Hematopoietic multipotent progenitor cell treated with erythropoietin and hydrocortisone succinate and interleukin-3 and kit ligand, for 8 days (in vitro differentiated cells): ENCODE measurements around the gene OR6C68.
"Not testable (repeated sequence)": the region's sequence is repeated elsewhere in the genome, so short reads cannot be mapped to it uniquely, and the experiment has no call there.

Source experiments
- DNase-seq: peaks from one replicate; pipeline ENCODE4 v3.0.0-alpha.2; 2015

The OR6C68 gene

DNA sequence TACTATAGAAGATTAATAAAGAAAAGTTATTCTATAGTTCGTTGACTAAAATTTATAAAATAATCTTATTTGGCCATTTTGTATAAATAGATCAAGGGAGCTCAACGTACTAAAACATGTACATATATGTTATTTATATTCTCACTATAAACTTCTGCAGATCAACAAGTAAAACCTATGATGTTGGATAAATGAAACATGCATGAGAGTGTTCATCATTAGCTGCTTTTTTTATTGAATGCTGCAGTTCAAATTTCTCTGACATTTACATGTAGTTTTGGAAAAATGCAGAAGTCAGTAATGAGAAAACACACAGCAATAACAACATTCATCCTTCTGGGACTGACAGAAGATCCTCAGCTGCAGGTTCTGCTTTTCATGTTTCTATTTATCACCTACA, at the start of gene OR6C68:
OR6C68 (plus strand) TSS at position 301 of the 400 bp plus-strand sequence; CDS start at position 301, 0 bp downstream.
- DNase-seq: no peak

DNA sequence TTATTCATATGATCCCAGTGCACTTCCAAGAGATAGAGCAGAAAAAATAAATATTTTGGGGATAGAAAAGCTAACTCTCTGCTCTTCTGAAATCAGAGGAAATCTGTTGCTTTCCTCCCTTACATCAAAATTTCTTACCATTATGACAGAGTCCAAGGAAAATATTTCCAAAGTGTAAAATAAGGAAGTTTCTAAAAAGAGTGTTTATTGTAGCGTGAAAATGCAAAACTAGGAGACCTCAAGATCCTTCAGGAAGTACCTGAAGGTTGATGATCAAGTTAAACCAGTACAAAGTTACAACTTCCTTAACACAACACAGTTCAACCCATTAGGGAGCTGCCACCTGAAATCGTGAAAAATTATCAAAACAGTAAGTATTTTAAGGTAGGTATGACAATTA, 48.4 kb upstream of the OR6C68 start, which contains the start of gene OR6C2:
OR6C2 (plus strand) TSS at position 301 of the 400 bp plus-strand sequence. CDS start 8,138 bp downstream, outside the sequence.
- no peak for DNase-seq

DNA sequence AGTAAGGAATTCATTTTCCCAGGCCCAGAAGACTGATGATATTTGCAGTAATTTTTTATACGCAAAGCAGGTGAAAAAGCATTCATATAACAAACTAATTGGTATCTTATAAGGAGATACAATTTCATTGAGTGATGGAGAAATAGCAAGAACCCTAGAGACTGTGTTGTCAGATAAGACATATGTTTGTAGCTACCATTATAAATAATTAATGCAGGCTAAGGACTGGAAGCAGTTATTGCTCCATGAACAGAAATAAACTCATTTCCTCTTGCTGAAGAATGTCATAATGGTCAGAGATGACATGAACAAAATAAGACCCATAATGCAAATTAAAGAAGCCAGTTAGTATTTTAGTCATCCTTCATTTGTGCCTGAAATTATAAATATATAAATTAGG, 46.8 kb upstream of the OR6C68 start:
- DNase-seq: no peak

DNA sequence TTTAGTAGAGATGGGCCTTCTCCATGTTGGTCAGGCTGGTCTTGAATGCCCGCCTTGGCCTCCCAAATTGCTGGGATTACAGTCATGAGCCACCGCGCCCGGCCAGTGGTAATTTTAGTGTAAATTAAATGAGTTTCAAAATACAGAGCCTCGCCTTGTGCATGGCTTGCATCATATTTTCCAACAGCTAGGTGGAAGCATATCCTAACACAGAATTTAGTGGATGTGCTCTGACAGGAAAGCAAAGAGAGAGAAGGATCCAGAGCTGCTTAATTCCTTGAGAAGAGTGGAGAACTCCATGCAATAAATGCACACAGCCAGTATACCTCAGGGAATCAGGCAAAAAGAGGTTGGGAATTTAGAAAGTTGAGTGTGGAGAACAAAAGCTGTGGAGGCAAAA, 45.9 kb upstream of the OR6C68 start:
- DNase-seq: no peak

DNA sequence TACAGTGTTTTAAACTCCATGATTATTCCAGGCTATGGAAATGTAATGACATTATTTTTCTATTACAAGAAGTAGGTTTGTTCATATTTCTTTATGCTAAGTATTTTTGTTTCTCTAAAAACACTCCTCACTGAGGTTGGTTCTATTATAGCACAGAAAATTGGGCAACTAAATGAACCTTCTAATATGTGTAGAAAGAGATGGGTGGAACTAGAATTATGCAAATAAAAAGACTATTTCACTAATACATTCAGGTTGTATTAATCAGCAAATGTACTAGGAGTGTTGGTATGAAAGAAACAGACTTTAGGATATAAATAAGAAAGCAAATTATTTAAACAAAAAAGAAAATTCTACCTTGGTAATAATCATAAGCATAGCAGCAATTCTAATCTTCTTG, 43.4 kb upstream of the OR6C68 start:
- DNase-seq: no peak

DNA sequence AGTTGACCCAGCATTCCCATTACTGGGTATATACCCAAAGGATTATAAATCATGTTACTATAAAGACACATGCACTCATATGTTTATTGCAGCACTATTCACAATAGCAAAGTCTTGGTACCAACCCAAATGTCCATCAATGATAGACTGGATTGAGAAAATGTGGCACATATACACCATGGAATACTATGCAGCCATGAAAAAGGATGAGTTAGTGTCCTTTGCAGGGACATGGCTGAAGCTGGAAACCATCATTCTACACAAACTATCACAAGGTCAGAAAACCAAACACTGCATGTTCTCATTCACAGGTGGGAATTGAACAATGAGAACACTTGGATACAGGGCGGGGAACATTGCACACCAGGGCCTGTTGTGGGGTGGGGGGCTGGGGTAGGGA, 27.3 kb upstream of the OR6C68 start:
- DNase-seq: not testable (repeated sequence)

DNA sequence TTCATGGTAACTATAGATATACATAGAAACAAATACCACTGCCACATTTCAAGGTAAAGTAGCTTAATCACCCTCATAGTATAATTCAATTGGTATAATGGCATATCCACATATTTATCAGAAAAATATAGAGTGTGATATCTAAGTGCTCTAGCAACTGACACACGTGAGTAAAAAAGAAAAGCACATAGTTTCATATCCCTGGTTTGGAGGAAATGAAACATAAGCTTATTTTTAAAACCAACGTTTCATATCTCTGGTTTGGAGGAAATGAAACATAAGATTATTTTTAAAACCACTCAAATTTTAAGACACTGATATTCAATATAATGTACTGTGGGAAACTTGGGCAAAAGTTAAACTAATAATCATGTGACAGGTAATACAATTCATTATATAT, 24.3 kb upstream of the OR6C68 start:
- DNase-seq: no peak

DNA sequence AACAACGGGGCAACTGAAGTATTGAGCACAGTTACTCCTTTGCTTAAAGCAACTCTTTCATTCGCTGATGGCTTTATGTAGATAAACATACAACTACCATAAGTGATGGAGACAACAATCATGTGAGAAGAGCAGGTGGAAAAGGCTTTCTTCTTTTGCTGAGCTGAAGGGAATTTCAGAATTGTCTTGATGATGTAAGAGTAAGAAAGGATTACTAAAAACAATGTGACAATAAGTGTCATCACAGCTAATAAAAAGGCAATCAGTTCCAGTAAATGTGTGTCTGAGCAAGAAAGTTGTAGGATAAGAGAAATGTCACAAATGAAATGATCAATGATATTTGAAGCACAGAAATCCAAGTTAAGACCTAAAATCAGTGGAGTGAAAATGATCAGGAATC, 22.9 kb upstream of the OR6C68 start:
- DNase-seq: no peak

DNA sequence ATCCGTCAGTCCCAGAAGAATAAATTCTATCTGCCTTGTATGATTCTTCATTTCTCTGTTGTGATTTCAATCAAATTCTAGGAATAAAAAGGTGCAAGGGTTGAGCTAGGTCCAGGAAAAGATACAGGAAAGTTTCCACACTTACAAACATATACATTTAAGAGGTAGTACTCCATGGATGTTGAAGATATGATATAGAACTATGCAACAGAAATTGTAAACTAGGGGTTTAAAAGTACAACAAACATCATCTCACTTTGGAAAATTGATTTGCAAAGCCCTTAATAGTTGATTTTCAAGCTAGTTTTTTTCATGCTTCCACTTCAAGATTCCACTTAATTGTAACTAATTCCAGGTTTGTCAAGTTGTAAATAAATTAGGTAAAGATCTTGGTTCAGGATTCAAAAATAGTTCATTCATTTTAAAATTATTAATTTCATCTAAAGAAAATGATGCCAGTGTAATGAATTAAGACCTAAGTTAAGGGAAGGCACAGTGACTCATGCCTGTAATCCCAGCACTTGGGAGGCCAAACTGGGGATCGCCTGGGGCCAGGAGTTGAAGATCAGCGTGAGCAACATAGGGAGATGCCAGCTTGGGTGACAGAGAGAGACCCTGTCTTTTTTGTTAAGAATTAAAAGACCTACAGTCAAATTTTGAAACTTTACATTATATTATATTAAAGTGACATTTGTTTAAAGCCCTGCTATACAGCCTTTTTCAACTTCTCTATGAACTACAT, 21.9 kb upstream of the OR6C68 start, which contains the start of gene OR6C70:
OR6C70 (minus strand) TSS at position 51 of the 742 bp plus-strand sequence; CDS start at position 51, 0 bp downstream.
- DNase-seq: no peak

DNA sequence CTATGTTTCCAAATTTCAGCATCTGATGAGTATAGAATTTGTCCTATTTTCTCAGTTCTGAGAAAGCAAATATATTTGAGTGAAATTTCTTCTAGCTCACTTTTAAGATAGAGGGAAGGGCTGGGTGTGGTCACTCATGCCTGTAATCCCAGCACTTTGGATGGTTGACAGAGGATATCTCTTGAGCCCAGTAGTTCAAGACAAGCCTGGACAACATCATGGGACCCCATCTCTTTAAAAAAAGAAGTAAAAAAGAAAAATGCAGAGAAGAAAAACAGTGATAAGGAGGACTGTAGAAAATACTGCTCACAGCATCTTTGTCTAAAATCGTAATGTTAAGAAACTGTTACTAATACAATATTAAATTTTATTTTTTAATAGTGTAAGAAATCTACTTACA, 19.9 kb upstream of the OR6C68 start:
- DNase-seq: no peak

DNA sequence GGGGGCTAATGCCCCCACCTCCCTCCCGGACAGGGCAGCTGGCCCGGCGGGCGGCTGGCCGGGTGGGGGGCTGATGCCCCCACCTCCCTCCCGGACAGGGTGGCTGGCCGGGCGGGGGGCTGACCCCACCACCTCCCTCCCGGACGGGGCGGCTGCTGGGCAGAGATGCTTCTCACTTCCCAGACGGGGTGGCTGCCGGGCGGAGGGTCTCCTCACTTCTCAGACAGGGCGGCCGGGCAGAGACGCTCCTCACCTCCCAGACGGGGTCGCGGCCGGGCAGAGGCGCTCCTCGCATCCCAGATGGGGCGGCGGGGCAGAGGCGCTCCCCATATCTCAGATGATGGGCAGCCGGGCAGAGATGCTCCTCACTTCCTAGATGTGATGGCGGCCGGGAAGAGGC, 13.0 kb upstream of the OR6C68 start:
- DNase-seq: not testable (repeated sequence)

DNA sequence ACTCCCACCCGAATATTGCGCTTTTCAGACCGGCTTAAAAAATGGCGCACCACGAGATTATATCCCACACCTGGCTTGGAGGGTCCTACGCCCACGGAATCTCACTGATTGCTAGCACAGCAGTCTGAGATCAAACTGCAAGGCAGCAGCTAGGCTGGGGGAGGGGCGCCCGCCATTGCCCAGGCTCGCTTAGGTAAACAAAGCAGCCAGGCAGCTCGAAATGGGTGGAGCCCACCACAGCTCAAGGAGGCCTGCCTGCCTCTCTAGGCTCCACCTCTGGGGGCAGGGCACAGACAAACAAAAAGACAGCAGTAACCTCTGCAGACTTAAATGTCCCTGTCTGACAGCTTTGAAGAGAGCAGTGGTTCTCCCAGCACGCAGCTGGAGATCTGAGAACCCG, 7.9 kb upstream of the OR6C68 start:
- not testable (repeated sequence) for DNase-seq

DNA sequence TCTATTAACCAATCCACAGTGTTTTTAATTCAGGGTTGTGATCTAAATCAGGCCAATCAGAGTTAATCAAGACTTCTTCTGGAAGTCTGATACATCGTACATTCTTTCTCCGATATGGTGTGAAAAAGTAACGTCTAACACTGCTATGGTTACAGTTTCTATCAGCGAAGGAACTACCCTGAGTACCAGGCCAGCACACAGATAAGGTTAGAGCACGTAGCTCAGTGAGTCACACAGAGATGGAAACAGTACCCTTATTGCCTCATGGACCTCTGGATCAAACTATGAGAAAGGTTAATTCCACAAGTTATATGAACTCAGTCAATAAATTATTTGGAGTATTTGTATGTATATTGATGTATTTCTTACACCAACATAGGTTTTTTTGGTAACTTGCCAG, 3.3 kb downstream of the OR6C68 start:
- DNase-seq: no peak

DNA sequence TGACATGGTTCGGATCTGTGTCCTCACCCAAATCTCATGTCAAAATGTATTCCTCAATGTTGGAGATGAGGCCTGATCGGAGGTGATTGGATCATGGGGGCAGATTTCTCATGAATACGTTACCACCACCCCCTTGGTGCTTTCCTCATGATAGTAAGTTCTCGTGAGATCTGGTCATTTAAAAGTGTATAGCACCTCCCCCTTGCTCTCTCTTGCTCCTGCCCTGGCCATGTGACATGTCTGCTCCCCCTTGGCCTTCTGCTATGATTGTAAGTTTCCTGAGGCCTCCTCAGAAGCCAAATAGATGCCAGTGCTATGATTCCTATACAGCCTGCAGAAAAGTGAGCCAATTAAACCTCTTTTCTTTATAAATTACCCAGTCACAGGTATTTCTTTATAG, 7.1 kb downstream of the OR6C68 start:
- DNase-seq: no peak

DNA sequence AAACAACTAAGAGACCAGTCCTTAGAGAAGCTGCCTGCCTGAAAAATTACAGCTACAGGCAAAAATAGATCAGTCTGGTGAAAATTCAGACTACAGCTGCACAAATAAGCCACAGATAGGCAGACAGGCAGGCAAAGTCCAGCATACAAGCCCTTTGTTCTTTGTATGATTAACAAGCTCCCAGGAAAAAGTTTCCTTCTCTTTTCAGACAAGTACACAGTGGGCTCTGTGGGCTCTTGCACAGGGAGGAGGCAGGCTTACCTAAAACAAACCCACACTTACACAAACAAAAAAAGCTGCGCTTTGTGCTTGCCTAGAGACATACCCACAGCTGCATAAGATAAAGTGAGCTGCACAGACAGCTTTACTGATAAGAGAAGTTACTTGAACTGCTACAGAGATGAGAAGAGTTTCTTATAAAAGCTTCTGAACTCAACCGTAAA, 7.7 kb downstream of the OR6C68 start:
- peak; percentile 73 for DNase-seq

DNA sequence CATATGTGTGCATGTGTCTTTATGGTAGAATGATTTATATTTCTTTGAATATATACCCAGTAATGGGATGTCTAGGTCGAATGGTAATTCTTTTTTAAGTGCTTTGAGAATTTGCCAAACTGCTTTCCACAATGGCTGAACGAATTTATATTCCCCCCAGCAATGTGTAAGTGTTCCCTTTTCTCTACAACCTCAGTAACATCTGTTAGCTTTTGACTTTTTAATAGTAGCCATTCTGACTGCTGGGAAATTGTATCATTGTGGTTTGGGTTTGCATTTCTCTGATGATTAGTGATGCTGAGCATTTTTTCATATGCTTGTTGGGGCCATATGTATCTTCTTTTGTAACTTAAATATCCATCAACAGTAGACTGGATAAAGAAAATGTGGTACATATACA, 9.4 kb downstream of the OR6C68 start:
- no peak for DNase-seq

DNA sequence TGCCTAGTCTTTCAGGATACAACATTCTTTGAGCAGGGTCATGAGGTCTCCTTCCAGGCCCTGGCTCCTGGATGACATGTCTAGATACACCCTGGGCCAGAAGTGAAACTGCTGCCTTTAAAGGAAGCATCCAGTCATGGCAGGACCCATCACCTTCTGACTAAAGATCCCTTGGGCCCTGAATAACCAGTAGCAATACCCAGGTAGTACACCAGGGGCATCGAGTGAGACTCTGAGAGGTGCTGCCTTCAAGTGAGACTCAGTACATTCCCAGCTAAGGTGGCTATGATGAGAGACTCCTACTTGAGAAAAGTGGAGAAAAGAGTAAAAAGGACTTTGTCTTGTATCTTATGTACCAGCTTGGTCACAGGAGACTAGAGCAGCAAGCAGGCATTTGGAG, 23.5 kb downstream of the OR6C68 start:
- DNase-seq: no peak

DNA sequence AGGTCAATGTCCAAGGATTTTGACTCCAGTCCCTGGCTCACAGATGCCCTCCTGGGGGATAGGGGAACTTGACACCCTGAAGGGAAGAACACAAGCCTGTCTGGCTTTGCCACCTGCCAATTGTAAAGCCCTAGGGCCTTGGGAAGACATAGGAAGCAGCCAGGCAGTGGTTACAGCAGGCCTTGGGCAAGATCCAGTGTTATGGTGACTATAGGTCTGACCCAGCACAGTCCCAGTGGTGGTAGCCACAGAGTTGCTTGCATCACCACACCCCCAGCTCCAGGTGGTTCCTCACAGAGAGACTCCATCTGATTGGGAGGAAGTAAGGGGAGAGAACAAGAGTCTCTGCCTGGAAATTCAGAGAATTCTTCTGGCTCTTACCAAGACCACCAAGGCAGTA, 24.2 kb downstream of the OR6C68 start:
- no peak for DNase-seq
